CD4-positive, alpha-beta memory T cell (primary cell): ENCODE results near the gene FOXO3. TPM values are rescaled to one million over a fixed set of nuclear protein-coding genes. Genes with fewer than 3 reads are reported as not detected.

Source experiments
- CTCF ChIA-PET: fragments of 350-600 bp; sonication (Branson Sonifier 250); formaldehyde crosslinking; loops from one replicate; lab custom pipeline; 2021; ENCODE audit warnings: inconsistent platforms; ENCODE audit not compliant: partially characterized antibody; lab: Charles Lee
- POLR2A ChIA-PET: fragments of 350-600 bp; sonication (Branson Sonifier 250); formaldehyde crosslinking; loops from one replicate; lab custom pipeline; 2021; ENCODE audit not compliant: partially characterized antibody; lab: Charles Lee
- DNase-seq, 5 donors: peaks; one replicate each; pipeline versions ENCODE4 v3.0.0 to v3.0.0-alpha.2; 2020 to 2022; ENCODE audit warnings: mixed read lengths in 1 of 5
- H3K27ac ChIP-seq: one replicate; pipeline ENCODE4 v1.7.0; 2013; ENCODE audit warnings: low read depth, low read length
- H3K27me3 ChIP-seq: 2 replicates; pipeline ENCODE4 v1.7.0; 2013; ENCODE audit warnings: mild to moderate bottlenecking, low read length, moderate library complexity; ENCODE audit not compliant: insufficient read depth
- H3K36me3 ChIP-seq: 2 replicates; pipeline ENCODE4 v1.7.0; 2013; ENCODE audit warnings: mild to moderate bottlenecking, low read length, moderate library complexity; ENCODE audit not compliant: insufficient read depth
- H3K4me1 ChIP-seq: 2 replicates; pipeline ENCODE4 v1.7.0; 2013; ENCODE audit warnings: mild to moderate bottlenecking, low read length, moderate library complexity; ENCODE audit not compliant: insufficient read depth
- H3K4me3 ChIP-seq, 2 donors: one replicate each; pipeline ENCODE4 v1.7.0; 2013; ENCODE audit warnings: low read length in 2 of 2, mild to moderate bottlenecking in 1 of 2
- H3K9me3 ChIP-seq, 2 donors: one replicate each; pipeline ENCODE4 v1.7.0; 2013; ENCODE audit warnings: low read length in 2 of 2, control low read depth in 1 of 2; ENCODE audit not compliant: control insufficient read depth in 1 of 2
- H3K27ac Mint-ChIP-seq, 7 donors: one replicate each; pipeline ENCODE4 v1.8.0; 2020 to 2021; ENCODE audit warnings: mixed read lengths in 7 of 7, mild to moderate bottlenecking in 6 of 7, inconsistent platforms in 3 of 7, moderate library complexity in 3 of 7
- H3K27me3 Mint-ChIP-seq, 2 donors: one replicate each; pipeline ENCODE4 v1.8.0; 2020 to 2021; ENCODE audit warnings: mixed read lengths in 2 of 2
- H3K36me3 Mint-ChIP-seq, 2 donors: one replicate each; pipeline ENCODE4 v1.8.0; 2020 to 2021; ENCODE audit warnings: mixed read lengths in 2 of 2, inconsistent platforms in 1 of 2, mild to moderate bottlenecking in 1 of 2
- H3K4me1 Mint-ChIP-seq, 4 donors: one replicate each; pipeline ENCODE4 v1.8.0; 2020 to 2021; ENCODE audit warnings: mixed read lengths in 4 of 4, mild to moderate bottlenecking in 1 of 4
- H3K4me3 Mint-ChIP-seq, 8 donors: one replicate each; pipeline ENCODE4 v1.8.0; 2020 to 2021; ENCODE audit warnings: mixed read lengths in 8 of 8, mild to moderate bottlenecking in 7 of 8, moderate library complexity in 6 of 8, inconsistent platforms in 3 of 8
- H3K9me3 Mint-ChIP-seq, 8 donors: one replicate each; pipeline ENCODE4 v1.8.0; 2020 to 2021; ENCODE audit warnings: mixed read lengths in 8 of 8, mild to moderate bottlenecking in 5 of 8, inconsistent platforms in 3 of 8, moderate library complexity in 1 of 8
- intact Hi-C: fragments of 100-400 bp; cut with micrococcal nuclease; formaldehyde crosslinking; loops from one replicate; pipeline ENCODE4 v1.15.1; 2023
- polyA plus RNA-seq, 2 donors: library from polyadenylated mRNA; unstranded; fragments of 300-500 nt; fragmentation: Illumina TruSeq; gene quantifications; one replicate each; pipeline ENCODE4 v1.2.3, GENCODE V29; 2021
- total RNA-seq, 2 experiments: library from RNA; stranded (reverse); gene quantifications; one replicate each; pipeline ENCODE4 v1.2.3, GENCODE V29; 2021

FOXO3 gene
- total and polyA plus RNA-seq, 4 experiments from 2014 or later, result 18.3 to 27.0 (median 25.0) TPM

DNA sequence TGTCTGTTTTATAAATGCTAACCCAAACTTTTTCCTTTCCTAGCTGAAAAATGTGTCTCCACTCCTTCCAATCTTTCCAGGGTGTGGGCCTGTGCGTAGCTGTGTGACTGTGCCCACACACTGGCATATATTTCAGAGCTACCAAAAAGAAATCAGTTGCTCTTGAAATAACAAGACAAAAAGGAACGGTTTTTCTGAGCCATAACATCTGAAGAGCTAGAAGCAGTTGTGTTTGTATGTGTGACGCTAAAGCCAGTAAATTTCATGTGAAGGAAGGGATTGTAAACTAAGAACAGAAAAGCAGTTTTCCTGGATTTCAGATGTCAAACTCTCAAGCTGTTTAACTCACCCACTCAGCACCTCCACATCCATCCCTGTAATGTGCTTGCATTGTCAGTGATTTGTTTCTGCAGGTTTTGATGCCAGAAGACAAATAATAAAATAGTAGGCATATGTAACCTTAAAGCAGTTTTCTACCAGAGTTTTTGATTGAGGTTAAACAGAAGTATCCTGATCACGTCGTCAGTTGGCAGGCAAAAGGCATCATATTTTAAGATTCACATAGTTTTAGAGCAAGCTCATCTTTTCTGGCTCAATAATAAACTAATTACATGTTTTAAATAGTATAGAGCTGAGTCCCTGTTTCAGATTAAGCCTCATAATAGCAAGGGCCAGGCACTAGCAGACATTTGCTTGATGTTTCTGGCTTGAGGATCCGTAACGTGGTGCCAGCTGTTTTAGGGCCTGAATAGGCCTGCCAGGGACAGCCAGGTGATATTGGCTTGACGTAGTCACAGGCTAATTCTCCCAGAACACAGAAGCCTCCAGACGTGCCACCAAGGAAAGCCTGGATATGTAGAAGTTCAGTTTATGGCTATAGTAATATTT lies 90.9 kb downstream of the FOXO3 start:
- no peak overlapping the region for H3K4me3 Mint-ChIP-seq
- intact Hi-C loops, result no loop called here
- H3K36me3 ChIP-seq, result no peaks in the 10 kb centered on the region
- H3K27me3 ChIP-seq, result no peaks in the 10 kb centered on the region
- no peaks in the 10 kb centered on the region for H3K9me3 Mint-ChIP-seq
- no peaks in the 10 kb centered on the region for H3K27me3 Mint-ChIP-seq
- H3K36me3 Mint-ChIP-seq, result peaks cover 6% of the 10 kb centered on the region in 2 donors
- H3K27ac Mint-ChIP-seq, result peak overlapping the region in 1 of 7 donors; percentile 60
- no peaks in the 10 kb centered on the region for H3K9me3 ChIP-seq
- DNase-seq, result no peak
- POLR2A ChIA-PET, result no interaction called here
- H3K4me1 ChIP-seq, result peaks cover 14% of the 10 kb centered on the region
- CTCF ChIA-PET, result interaction anchor here (0.6 kb wide), 1 partner anchor 116 kb away, joined by 3 read pairs; no protein-coding TSS in a partner anchor
- no peak overlapping the region for H3K4me3 ChIP-seq
- peaks cover 40 to 84% (median 51%) of the 10 kb centered on the region in 4 donors for H3K4me1 Mint-ChIP-seq
- H3K27ac ChIP-seq, result no peak overlapping the region

DNA sequence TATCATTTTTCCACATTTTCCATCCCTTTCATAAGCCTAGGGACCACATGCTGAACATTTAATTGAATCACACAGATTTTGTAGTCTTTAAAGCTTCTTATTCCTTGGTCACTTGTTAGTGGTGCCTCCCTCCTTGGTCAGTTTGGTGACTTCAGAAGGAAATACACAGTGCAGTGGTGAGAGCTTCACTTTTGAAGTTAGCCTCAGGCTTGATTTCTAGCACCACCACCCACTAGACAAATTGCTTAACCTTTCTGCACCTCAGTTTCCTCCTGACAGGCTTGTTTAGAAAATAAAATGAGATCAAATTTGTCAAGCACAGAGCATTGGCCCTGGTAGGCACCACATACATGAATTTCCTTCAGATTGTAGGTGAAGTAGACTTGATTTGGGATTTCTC lies 91.7 kb downstream of the FOXO3 start:
- H3K9me3 ChIP-seq, result no peaks in the 10 kb centered on the region
- Mint-ChIP-seq H3K27me3 (no peaks in the 10 kb centered on the region), H3K27ac (peak overlapping the region in 2 of 7 donors; percentile 14 to 23), H3K4me3 (no peak overlapping the region), H3K4me1 (peaks cover 38 to 83% (median 52%) of the 10 kb centered on the region in 4 donors), H3K36me3 (peaks cover under 1 to 3% of the 10 kb centered on the region in 2 donors), H3K9me3 (no peaks in the 10 kb centered on the region)
- DNase-seq, result no peak
- no peak overlapping the region for H3K27ac ChIP-seq
- peaks cover 14% of the 10 kb centered on the region for H3K4me1 ChIP-seq
- ChIA-PET CTCF (no interaction called here), POLR2A (no interaction called here)
- H3K27me3 ChIP-seq, result no peaks in the 10 kb centered on the region
- no peak overlapping the region for H3K4me3 ChIP-seq
- intact Hi-C loops, result no loop called here
- no peaks in the 10 kb centered on the region for H3K36me3 ChIP-seq

DNA sequence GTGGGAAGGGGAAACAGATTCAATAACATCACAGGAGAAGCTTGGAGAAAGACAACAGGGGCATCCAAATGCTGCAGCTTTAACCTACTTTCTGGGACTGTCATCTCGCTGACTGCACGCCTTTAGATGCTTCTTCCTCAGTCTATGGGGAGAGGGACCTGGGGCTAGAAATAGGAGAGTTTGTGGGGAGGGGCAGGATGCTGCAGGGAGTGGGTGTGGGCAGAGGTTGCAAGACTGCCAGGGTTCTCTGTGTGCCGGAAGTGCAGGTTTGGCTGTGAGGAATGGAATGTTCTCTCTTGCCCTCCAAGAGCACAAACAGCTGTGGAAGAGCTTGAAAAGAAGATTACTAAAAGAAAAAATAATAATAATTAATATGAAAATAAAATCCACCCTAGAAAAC lies 93.2 kb downstream of the FOXO3 start:
- H3K36me3 ChIP-seq, result no peaks in the 10 kb centered on the region
- Mint-ChIP-seq H3K36me3 (no peaks in the 10 kb centered on the region), H3K9me3 (no peaks in the 10 kb centered on the region), H3K4me1 (peaks cover 40 to 83% (median 55%) of the 10 kb centered on the region in 4 donors), H3K27me3 (no peaks in the 10 kb centered on the region), H3K27ac (peak overlapping the region in 3 of 7 donors; percentile 5 to 54 (median 25)), H3K4me3 (peak overlapping the region in 4 of 8 donors; percentile 23 to 50 (median 33))
- H3K4me1 ChIP-seq, result peaks cover 14% of the 10 kb centered on the region
- H3K27me3 ChIP-seq, result no peaks in the 10 kb centered on the region
- no peaks in the 10 kb centered on the region for H3K9me3 ChIP-seq
- H3K27ac ChIP-seq, result no peak overlapping the region
- intact Hi-C loops, result no loop called here
- no peak for DNase-seq
- POLR2A ChIA-PET, result no interaction called here
- H3K4me3 ChIP-seq, result no peak overlapping the region
- CTCF ChIA-PET, result no interaction called here

DNA sequence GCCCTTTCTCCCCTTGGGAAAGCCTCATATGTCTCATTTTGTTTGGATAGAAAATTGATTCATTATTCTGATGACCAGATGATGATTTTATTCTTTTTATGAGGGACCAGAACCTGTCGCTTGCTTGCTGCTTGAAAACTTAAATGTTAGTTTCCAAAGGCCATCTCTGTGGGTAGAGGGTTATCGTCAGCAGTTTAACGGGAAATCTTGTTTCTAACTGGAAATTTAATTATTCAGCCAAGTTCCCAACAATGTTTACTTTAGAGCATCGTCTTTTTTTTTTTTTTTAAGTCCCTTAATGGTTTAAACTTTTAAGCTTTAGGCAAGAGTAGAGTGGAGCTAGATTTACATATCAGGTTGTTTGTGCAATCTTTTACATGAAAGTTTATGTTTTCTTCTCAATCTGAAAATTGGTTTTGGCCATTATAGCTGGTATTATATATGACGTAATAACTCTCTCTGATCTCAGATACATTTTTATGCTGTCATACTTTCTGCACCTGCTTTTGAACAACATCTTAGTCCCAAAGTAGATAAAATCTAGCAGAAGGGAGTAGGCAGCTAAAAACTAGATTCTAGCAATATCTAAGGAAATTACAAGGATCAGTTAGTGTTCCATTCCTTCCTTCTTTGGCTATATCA lies 93.9 kb downstream of the FOXO3 start:
- peak overlapping the region in 2 of 7 donors; percentile 9 to 11 for H3K27ac Mint-ChIP-seq
- ChIA-PET CTCF (no interaction called here), POLR2A (no interaction called here)
- no peaks in the 10 kb centered on the region for H3K36me3 Mint-ChIP-seq
- H3K27me3 Mint-ChIP-seq, result no peaks in the 10 kb centered on the region
- intact Hi-C loops, result no loop called here
- Histone ChIP-seq H3K27ac (no peak overlapping the region), H3K9me3 (no peaks in the 10 kb centered on the region), H3K4me3 (no peak overlapping the region), H3K36me3 (no peaks in the 10 kb centered on the region), H3K4me1 (peaks cover 14% of the 10 kb centered on the region), H3K27me3 (no peaks in the 10 kb centered on the region)
- H3K9me3 Mint-ChIP-seq, result no peaks in the 10 kb centered on the region
- peaks cover 39 to 77% (median 54%) of the 10 kb centered on the region in 4 donors for H3K4me1 Mint-ChIP-seq
- DNase-seq, result no peak
- H3K4me3 Mint-ChIP-seq, result no peak overlapping the region

DNA sequence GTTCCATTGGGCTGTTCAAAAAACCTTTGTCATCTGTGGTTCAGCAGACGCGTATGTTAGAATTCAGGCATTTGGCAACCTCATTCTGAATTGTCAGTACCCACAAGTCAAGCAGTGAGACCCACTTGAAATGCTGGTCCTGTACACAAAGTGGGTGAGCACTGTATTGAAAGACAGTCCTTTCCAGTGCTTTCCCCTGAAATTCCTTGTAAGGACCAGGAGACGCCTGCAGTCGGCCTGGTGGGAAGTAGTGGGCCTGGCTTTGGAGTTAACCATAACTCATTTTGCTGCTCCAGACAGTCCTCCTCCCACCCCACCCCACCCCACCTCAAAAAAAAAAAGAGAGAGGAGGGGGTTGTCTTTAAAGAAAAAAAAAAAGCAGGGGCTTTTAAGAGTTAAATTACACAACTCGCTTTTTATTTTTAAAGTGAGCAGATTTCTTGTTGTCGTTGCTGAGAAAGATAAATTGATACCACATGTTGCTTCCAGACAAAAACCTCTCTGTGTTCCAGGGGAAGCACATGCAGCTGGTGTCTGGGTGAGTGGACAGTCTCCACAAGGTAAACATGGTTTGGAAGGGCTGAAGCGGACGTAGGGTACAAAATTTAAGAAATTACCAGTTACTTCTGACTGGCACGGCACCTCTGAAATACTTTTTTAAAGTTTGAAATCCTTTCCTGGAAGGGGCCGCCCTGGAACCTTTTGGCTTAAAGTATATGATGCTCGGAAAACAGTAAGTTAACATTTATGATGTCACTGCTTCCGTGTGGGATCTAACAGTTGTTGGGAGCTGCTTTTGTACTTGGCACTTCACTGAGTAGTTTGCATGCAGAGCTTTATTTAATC lies 95.3 kb downstream of the FOXO3 start:
- H3K9me3 Mint-ChIP-seq, result no peaks in the 10 kb centered on the region
- ChIA-PET POLR2A (no interaction called here), CTCF (no interaction called here)
- Histone ChIP-seq H3K27ac (no peak overlapping the region), H3K4me1 (peaks cover 14% of the 10 kb centered on the region), H3K4me3 (no peak overlapping the region), H3K36me3 (no peaks in the 10 kb centered on the region), H3K9me3 (no peaks in the 10 kb centered on the region), H3K27me3 (no peaks in the 10 kb centered on the region)
- no peak overlapping the region for H3K4me3 Mint-ChIP-seq
- DNase-seq, result no peak
- no peak overlapping the region for H3K27ac Mint-ChIP-seq
- no peaks in the 10 kb centered on the region for H3K27me3 Mint-ChIP-seq
- H3K4me1 Mint-ChIP-seq, result peaks cover 31 to 67% (median 44%) of the 10 kb centered on the region in 4 donors
- no peaks in the 10 kb centered on the region for H3K36me3 Mint-ChIP-seq
- intact Hi-C loops, result no loop called here

DNA sequence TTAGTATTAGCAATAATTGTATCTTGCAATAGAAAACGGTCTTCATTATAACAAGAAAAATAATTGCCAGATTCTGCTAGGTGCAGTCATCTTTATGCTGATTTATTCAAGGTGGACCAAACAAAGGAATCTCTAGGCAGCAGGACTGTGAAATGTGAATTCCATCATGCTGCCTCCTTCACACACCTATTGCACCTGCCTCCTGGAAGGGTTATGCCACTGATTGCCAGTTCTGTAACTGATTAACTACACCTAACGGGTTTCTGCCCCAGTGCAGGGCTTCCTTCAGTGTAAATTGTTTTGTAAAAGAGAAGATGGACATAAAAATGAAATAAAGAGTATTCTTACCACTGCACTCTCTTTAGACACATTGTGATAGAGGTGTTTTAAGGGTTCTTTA lies 96.1 kb downstream of the FOXO3 start:
- Mint-ChIP-seq H3K4me3 (no peak overlapping the region), H3K9me3 (no peaks in the 10 kb centered on the region), H3K36me3 (no peaks in the 10 kb centered on the region), H3K4me1 (peaks cover 25 to 59% (median 42%) of the 10 kb centered on the region in 4 donors), H3K27me3 (no peaks in the 10 kb centered on the region), H3K27ac (peak overlapping the region in 1 of 7 donors; percentile 32)
- no peak overlapping the region for H3K27ac ChIP-seq
- no peaks in the 10 kb centered on the region for H3K27me3 ChIP-seq
- peaks cover 14% of the 10 kb centered on the region for H3K4me1 ChIP-seq
- no peak overlapping the region for H3K4me3 ChIP-seq
- no peaks in the 10 kb centered on the region for H3K9me3 ChIP-seq
- ChIA-PET POLR2A (no interaction called here), CTCF (no interaction called here)
- no peak for DNase-seq
- intact Hi-C loops, result no loop called here
- H3K36me3 ChIP-seq, result no peaks in the 10 kb centered on the region

DNA sequence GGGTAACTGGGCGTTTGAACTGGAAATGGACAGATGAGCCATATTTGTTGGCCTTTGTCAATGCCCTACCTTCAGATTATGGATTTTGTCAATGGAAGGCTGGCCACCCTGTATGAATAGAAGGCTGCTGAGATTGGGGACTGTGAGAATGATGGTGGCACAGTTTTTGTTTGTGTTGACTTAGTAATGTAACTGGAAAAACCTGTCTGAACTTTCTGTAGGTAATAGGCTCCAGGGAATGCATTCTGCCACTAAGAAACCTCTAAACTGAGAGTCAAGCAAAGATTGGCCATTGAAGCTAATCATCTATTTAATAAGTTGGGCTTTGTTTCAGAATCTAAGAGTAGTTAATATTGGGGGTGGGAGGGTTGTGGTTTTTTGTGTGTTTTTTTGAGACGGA lies 97.5 kb downstream of the FOXO3 start:
- peak overlapping the region in 2 of 7 donors; percentile 29 to 64 for H3K27ac Mint-ChIP-seq

More for the DNA sequence above, 97.5 kb downstream of the FOXO3 start:
- H3K27me3 Mint-ChIP-seq, result no peaks in the 10 kb centered on the region
- H3K9me3 ChIP-seq, result no peaks in the 10 kb centered on the region
- CTCF ChIA-PET, result no interaction called here
- no peak overlapping the region for H3K4me3 Mint-ChIP-seq
- no peaks in the 10 kb centered on the region for H3K9me3 Mint-ChIP-seq
- DNase-seq, result no peak
- H3K27ac ChIP-seq, result no peak overlapping the region
- H3K4me3 ChIP-seq, result no peak overlapping the region
- H3K36me3 Mint-ChIP-seq, result peaks cover 5 to 8% of the 10 kb centered on the region in 2 donors
- H3K4me1 ChIP-seq, result peaks cover 9% of the 10 kb centered on the region
- peaks cover 21 to 51% (median 34%) of the 10 kb centered on the region in 4 donors for H3K4me1 Mint-ChIP-seq
- no peaks in the 10 kb centered on the region for H3K36me3 ChIP-seq
- H3K27me3 ChIP-seq, result no peaks in the 10 kb centered on the region
- intact Hi-C loops, result no loop called here
- POLR2A ChIA-PET, result no interaction called here
